ENCODE results near the gene NDFIP2.

NDFIP2 gene

GRCh38 chr13:79525064-79525857 is 44.3 kb downstream of the NDFIP2 start:
- H3K36me3 ChIP-seq (ENCODE audit: insufficient read depth, low read length): peaks cover 3% of the 10 kb centered on the region; the same call in 1 of the 2 replicates
- no peak overlapping the region for H3K9ac ChIP-seq (ENCODE audit: low read depth, low read length)
- no peaks in the 10 kb centered on the region for H3K9me3 ChIP-seq (ENCODE audit: control insufficient read depth, insufficient read depth, low read length)
- no peaks in the 10 kb centered on the region for H3K4me1 ChIP-seq (ENCODE audit: insufficient read depth, low read length)

GRCh38 chr13:79527698-79528097 is 46.7 kb downstream of the NDFIP2 start:
- peaks cover 3% of the 10 kb centered on the region; the same call in 1 of the 2 replicates for H3K36me3 ChIP-seq (ENCODE audit: insufficient read depth, low read length)
- H3K9me3 ChIP-seq (ENCODE audit: control insufficient read depth, insufficient read depth, low read length): no peaks in the 10 kb centered on the region
- no peaks in the 10 kb centered on the region for H3K4me1 ChIP-seq (ENCODE audit: insufficient read depth, low read length)

GRCh38 chr13:79528356-79528755 is 47.4 kb downstream of the NDFIP2 start:
- H3K9ac ChIP-seq (ENCODE audit: low read depth, low read length): no peak overlapping the region
- H3K9me3 ChIP-seq (ENCODE audit: control insufficient read depth, insufficient read depth, low read length): no peaks in the 10 kb centered on the region
- no peaks in the 10 kb centered on the region for H3K4me1 ChIP-seq (ENCODE audit: insufficient read depth, low read length)
- H3K36me3 ChIP-seq (ENCODE audit: insufficient read depth, low read length): peaks cover 3% of the 10 kb centered on the region; the same call in 1 of the 2 replicates

More at GRCh38 chr13:79527698-79528097, 46.7 kb downstream of the NDFIP2 start:
- H3K9ac ChIP-seq (ENCODE audit: low read depth, low read length): no peak overlapping the region

GRCh38 chr13:79528759-79529191 is 47.8 kb downstream of the NDFIP2 start:
- H3K4me1 ChIP-seq (ENCODE audit: insufficient read depth, low read length): no peaks in the 10 kb centered on the region
- H3K9ac ChIP-seq (ENCODE audit: low read depth, low read length): no peak overlapping the region
- H3K9me3 ChIP-seq (ENCODE audit: control insufficient read depth, insufficient read depth, low read length): no peaks in the 10 kb centered on the region
- H3K36me3 ChIP-seq (ENCODE audit: insufficient read depth, low read length): peaks cover 3% of the 10 kb centered on the region; the same call in 1 of the 2 replicates

- H3K9ac ChIP-seq (ENCODE audit: low read depth, low read length): no peak overlapping the region
- H3K36me3 ChIP-seq (ENCODE audit: insufficient read depth, low read length): 0 out of 2 replicates have a peak, but pooled peaks cover 3% of the 10 kb centered on the region
- no peaks in the 10 kb centered on the region for H3K4me1 ChIP-seq (ENCODE audit: insufficient read depth, low read length)
- H3K9me3 ChIP-seq (ENCODE audit: control insufficient read depth, insufficient read depth, low read length): no peaks in the 10 kb centered on the region
These were observed 48.9 kb downstream of the NDFIP2 start for GRCh38 chr13:79529817-79530216.

- Histone ChIP-seq H3K36me3 (ENCODE audit: insufficient read depth, low read length) (0 out of 2 replicates have a peak, but pooled peaks cover 3% of the 10 kb centered on the region), H3K9me3 (ENCODE audit: control insufficient read depth, insufficient read depth, low read length) (no peaks in the 10 kb centered on the region), H3K4me1 (ENCODE audit: insufficient read depth, low read length) (peaks cover under 1% of the 10 kb centered on the region), H3K9ac (ENCODE audit: low read depth, low read length) (no peak overlapping the region)
These were observed 49.3 kb downstream of the NDFIP2 start for GRCh38 chr13:79530270-79530669.

- peaks cover 8% of the 10 kb centered on the region for H3K4me1 ChIP-seq (ENCODE audit: insufficient read depth, low read length)
- H3K9ac ChIP-seq (ENCODE audit: low read depth, low read length): no peak overlapping the region
- H3K9me3 ChIP-seq (ENCODE audit: control insufficient read depth, insufficient read depth, low read length): no peaks in the 10 kb centered on the region
- no peaks in the 10 kb centered on the region for H3K36me3 ChIP-seq (ENCODE audit: insufficient read depth, low read length)
These were observed 50.7 kb downstream of the NDFIP2 start for GRCh38 chr13:79531542-79532254.

- H3K36me3 ChIP-seq (ENCODE audit: insufficient read depth, low read length): no peaks in the 10 kb centered on the region
- no peak overlapping the region for H3K9ac ChIP-seq (ENCODE audit: low read depth, low read length)
- H3K9me3 ChIP-seq (ENCODE audit: control insufficient read depth, insufficient read depth, low read length): no peaks in the 10 kb centered on the region
- H3K4me1 ChIP-seq (ENCODE audit: insufficient read depth, low read length): peaks cover 8% of the 10 kb centered on the region
These were observed 51.6 kb downstream of the NDFIP2 start for GRCh38 chr13:79532576-79532975.

- H3K9ac ChIP-seq (ENCODE audit: low read depth, low read length): no peak overlapping the region
- no peaks in the 10 kb centered on the region for H3K9me3 ChIP-seq (ENCODE audit: control insufficient read depth, insufficient read depth, low read length)
- H3K4me1 ChIP-seq (ENCODE audit: insufficient read depth, low read length): peaks cover 8% of the 10 kb centered on the region
- H3K36me3 ChIP-seq (ENCODE audit: insufficient read depth, low read length): no peaks in the 10 kb centered on the region
These were observed 52.9 kb downstream of the NDFIP2 start for GRCh38 chr13:79533781-79534400.

GRCh38 chr13:79534596-79534995 is 53.6 kb downstream of the NDFIP2 start:
- no peaks in the 10 kb centered on the region for H3K36me3 ChIP-seq (ENCODE audit: insufficient read depth, low read length)
- no peak overlapping the region for H3K9ac ChIP-seq (ENCODE audit: low read depth, low read length)
- H3K9me3 ChIP-seq (ENCODE audit: control insufficient read depth, insufficient read depth, low read length): no peaks in the 10 kb centered on the region
- peaks cover 8% of the 10 kb centered on the region for H3K4me1 ChIP-seq (ENCODE audit: insufficient read depth, low read length)

- no peaks in the 10 kb centered on the region for H3K36me3 ChIP-seq (ENCODE audit: insufficient read depth, low read length)
- no peaks in the 10 kb centered on the region for H3K9me3 ChIP-seq (ENCODE audit: control insufficient read depth, insufficient read depth, low read length)
- peaks cover 8% of the 10 kb centered on the region for H3K4me1 ChIP-seq (ENCODE audit: insufficient read depth, low read length)
- no peak overlapping the region for H3K9ac ChIP-seq (ENCODE audit: low read depth, low read length)
These were observed 57.8 kb downstream of the NDFIP2 start for GRCh38 chr13:79538757-79539156.

- Histone ChIP-seq H3K36me3 (ENCODE audit: insufficient read depth, low read length) (no peaks in the 10 kb centered on the region), H3K9me3 (ENCODE audit: control insufficient read depth, insufficient read depth, low read length) (no peaks in the 10 kb centered on the region), H3K4me1 (ENCODE audit: insufficient read depth, low read length) (peaks cover 5% of the 10 kb centered on the region), H3K9ac (ENCODE audit: low read depth, low read length) (no peak overlapping the region)
These were observed 59.5 kb downstream of the NDFIP2 start for GRCh38 chr13:79540504-79540903.

- no peaks in the 10 kb centered on the region for H3K36me3 ChIP-seq (ENCODE audit: insufficient read depth, low read length)
- no peaks in the 10 kb centered on the region for H3K4me1 ChIP-seq (ENCODE audit: insufficient read depth, low read length)
- H3K9me3 ChIP-seq (ENCODE audit: control insufficient read depth, insufficient read depth, low read length): no peaks in the 10 kb centered on the region
- no peak overlapping the region for H3K9ac ChIP-seq (ENCODE audit: low read depth, low read length)
These were observed 60.6 kb downstream of the NDFIP2 start for GRCh38 chr13:79541426-79542049.

- no peak overlapping the region for H3K9ac ChIP-seq (ENCODE audit: low read depth, low read length)
- H3K4me1 ChIP-seq (ENCODE audit: insufficient read depth, low read length): no peaks in the 10 kb centered on the region
- no peaks in the 10 kb centered on the region for H3K9me3 ChIP-seq (ENCODE audit: control insufficient read depth, insufficient read depth, low read length)
- no peaks in the 10 kb centered on the region for H3K36me3 ChIP-seq (ENCODE audit: insufficient read depth, low read length)
These were observed 62.9 kb downstream of the NDFIP2 start for GRCh38 chr13:79543883-79544282.

Measured in ES-I3 (cell line).